GM18508 (cell line): ENCODE measurements around the gene MAGI3.

Experiments used
- ATAC-seq: cut with Tn5 transposase; IDR thresholded peaks from one replicate; pipeline ENCODE4 v1.9.1; 2021; ENCODE audit warnings: moderate number of reproducible peaks; ENCODE audit not compliant: insufficient read depth, unreplicated experiment

MAGI3 gene

DNA sequence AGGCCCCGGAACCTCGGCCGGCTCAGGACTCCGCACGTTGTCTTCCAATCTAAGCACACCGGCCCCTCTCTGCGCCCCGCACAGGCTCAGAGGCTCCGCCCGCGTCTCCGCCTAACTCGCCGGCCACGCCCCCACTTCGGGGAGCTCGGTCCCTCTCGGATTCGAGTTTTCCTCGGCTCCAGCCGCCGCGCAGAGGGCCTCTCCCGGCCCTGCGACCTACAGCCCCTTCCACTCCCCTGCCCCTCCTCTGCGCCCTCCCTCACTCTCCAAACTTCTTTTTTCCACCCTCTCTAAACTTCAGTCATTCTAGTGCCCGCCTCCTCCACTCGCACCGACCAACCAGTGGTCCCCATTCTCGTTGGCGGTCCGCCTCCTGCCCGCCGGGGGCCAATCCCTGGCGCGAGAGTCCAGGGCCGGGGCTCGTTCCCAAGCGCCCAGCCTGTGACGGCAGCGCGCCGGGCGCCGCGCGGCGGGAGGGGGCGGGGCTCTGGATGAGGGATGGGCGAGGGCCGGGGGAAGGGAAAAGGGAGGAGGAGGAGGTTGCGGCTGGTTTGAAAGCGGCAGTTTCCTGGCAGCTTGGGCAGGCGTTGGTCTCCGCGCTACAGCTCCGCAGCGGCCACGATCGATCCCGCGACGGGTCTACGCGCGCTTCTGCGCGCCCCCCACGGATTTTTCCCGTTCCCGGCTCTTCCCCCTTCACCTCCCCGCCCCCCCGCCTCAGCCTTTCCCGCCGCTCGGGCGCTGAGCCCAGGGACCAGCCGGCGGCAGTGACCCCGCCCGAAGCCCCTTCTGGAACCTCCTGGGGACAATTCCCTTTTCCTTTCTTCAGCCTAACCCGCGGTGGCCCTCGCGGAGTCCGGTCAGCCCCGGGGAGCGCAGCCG lies at the start of gene MAGI3:
Gene MAGI3 (plus strand): TSS at position 563 of the 882 bp plus-strand sequence. CDS start 519 bp downstream, outside the sequence.
- peak; percentile 94 for ATAC-seq

DNA sequence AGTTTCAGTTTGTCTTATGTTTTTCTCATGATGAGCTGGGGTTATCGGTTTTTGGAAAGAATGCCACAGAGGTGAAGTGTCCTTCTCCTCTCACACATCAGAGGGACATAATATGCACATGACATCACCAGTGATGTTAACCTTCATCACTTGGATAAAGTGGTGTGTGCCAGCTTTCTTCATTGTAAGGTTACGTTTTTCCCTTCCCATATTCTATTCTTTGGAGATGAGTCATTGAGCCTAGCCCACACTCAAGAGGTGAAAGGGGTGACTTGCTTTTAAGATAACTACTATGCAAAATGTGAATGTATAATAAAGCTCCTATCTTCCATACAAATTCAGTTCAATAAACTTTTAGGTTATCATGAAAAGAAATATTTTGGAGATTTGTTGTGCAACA lies 36.7 kb upstream of the MAGI3 start:
- ATAC-seq, result no peak

DNA sequence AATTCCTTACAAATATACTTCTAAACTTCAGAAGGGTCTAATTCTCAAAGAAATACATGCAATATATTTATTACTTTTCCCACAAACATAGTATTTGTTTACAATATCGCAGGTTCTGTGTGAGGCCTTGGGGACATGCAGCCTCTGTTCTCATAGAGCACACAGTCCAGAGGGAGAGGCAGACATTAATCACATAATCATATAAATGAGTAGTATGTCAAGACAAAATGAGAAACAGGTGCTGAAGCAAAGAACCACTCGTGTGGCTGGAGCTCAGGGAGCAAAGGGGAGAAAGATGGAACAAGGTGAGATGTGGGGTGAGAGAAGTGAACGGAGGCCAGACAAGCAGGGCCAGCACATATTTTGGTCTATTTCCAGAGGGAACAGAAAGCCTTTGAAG lies 26.4 kb upstream of the MAGI3 start:
- ATAC-seq, result no peak

DNA sequence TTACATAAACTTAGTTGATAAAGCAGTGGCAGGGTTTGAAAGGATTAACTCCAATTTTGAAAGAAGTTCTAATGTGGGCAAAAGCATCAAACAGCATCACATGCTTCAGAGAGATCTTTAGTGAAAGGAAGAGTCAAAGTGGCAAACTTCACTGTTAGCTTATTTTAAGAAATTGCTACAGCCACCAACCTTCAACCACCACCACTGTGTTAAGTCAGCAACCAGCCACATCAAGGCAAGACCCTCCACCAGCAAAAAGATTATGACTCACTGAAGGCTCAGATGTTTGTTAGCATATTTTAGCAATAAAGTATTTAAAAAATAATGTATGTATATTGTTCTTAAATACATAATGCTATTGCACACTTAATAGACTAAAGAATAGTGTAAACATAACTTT lies 21.3 kb upstream of the MAGI3 start:
- ATAC-seq, result no peak

DNA sequence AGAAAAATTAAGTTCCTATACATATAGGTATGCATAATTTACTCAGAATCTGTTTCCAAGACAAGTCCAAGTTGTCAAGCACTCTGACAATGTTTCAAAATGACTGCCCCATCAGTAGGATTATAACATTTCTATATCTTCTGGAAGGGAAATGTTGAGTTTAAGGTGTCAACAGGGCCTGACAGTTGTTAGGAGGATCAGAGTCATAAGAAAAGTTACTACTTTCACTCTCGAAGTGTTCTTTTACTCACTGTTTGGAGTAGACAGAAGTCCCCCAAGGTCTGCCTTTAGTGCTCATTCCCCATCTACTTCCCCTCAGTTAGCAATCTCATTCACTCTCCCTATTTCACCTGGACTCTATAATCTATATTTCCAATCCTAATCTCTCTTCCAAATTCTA lies 20.6 kb upstream of the MAGI3 start:
- ATAC-seq, result no peak

DNA sequence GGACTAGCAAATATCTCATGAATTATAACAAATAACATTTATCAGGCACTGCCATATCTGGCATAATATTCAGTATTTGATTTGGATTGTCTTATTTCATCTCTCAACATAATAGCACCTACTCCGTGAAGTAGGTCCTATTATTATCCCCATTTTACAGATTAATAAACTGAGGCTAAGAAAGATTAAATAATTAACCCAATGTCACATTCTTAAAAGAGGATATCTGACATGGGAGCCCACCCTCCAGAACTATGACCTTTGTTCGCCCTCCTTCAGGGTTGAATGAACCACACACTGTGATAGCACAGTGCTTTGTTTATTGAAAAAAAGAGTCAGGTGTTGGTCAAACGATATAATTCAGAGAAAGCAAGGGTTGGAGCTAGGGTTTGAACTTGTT lies 19.4 kb upstream of the MAGI3 start:
- ATAC-seq, result no peak

DNA sequence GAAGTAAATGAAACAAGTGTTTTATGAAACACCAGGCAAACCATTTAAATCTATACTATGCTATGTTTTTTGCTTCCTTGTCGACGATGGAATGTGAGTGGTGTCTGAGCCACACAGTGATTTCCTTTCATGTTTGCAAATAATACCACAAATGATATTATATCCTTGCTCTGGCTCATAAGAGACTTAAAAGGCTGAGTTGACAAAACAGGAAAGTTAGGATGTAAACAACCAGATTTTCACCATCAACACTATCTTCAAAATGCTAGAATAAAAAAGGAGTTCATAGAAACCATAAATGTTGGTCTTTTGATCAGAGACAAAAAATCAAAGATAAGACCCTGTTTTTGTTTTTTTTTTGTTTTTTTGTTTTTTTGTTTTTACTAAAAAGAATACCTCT lies 17.8 kb upstream of the MAGI3 start:
- ATAC-seq, result no peak

DNA sequence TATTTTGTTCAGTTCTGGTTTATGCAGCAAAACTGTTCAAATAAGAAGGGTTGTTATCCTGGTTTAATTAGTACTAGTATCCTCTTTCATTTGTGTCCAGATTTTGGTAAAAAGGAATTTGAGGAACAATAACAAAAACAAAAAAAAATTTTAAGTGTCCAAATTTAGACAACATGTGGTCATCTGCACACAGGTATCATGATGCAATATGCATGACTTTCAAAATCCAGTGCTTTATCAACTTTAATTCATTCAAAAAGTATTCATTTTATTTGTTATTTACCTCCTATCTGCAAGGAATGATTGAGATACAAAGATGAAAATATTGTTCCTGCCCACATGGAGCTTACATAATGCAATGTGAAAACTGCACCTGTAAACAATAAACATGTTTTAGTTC lies 16.7 kb upstream of the MAGI3 start:
- ATAC-seq, result no peak

DNA sequence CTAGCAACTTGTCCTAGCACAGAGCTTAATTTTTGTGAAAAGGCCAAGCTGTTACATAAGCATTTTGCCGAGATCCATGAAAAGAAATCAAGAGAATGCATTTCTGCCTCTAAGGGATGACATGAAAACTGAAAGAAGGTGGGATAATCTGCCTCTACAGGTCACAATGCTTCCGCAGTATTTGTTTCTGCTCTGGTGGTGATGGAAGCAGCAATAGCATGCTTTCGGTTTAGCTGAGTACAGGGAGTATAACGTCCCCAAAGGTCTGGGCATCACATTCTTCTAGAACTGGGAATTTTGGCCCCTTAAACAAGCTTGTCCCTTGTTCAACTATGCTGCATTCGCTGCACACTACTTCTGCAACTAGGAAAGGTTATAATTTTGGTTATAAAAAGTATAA lies 14.4 kb upstream of the MAGI3 start:
- no peak for ATAC-seq

DNA sequence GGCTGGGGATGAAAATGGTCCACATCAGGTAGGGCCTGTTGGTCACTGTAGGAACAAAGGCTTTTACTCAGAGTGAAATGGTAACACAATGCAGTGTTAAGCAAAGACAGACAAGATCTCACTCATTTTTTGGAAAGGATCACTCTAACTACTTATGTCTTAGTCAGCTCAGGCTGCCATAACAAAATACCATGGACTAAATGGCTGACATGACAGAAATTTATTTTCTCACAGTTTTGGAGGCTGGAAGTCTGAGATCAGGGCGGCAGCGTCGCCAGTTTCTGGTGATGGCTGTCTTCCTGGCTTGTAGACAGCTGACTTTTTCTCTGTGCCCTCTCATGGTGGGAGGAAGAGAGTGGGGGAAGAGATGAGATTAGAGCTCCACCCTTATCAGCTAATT lies 10.2 kb upstream of the MAGI3 start:
- ATAC-seq, result no peak

DNA sequence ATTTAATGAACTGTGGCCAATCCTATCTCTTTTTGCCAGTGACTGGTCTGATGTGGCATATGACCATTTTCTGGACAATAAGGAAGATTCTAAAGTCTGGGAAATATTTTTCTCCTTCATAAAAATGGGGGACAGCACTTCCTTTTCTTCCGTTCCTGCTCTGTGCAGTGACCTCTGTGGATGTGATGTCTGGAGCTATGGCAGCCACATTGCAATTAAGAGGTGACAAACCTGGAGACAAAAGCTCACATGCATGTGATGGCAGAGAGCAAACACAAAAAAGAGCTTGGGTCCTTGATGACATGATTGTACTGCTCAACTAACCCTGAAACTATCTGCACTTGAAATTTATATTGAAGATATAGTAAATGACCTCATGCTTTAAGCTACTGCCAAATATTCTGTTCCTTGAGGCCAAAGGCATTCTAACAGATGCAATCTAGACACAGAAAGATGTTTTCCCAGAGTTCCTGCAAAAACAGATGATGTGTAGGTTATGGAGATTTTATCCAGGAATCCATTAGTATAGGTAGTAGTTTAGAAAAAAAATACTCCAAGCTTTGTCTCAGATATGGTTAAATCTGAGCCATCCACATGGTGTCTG lies 2.2 kb upstream of the MAGI3 start:
- no peak for ATAC-seq

DNA sequence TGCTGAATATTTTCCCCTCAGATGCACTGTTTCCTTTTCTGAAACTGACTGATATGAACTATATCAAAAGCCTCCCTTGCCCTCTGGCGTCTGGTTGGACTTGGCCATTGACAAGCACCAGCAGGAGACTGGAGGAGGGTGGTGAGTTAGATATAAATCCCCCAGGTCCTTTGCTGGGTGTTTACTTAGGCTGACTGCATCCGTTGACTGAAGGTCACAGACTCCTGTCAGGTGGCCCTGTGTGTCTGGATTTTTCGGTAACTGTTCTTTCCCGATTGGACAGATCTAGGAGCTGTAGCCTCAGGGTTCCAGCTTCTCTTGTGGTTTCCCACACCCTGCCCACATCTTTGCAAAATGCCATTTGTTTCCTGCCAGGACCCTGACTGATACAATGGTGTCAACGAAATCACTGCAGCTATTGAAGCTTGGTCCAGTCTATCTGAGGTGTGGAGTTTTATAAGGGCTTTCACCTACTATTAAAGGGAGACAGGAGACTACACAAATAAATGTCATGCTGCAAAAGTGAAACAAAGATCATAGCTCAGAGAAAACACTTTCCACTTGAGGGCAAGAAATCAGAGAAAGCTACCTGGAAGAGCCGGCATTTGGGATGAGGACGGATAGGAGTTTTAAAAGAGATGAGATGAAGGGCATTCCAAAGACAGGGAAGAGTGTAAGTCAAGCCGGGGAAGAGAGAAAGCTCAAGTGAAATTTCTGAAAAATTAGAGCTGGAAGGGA lies 1.5 kb upstream of the MAGI3 start:
- no peak for ATAC-seq

DNA sequence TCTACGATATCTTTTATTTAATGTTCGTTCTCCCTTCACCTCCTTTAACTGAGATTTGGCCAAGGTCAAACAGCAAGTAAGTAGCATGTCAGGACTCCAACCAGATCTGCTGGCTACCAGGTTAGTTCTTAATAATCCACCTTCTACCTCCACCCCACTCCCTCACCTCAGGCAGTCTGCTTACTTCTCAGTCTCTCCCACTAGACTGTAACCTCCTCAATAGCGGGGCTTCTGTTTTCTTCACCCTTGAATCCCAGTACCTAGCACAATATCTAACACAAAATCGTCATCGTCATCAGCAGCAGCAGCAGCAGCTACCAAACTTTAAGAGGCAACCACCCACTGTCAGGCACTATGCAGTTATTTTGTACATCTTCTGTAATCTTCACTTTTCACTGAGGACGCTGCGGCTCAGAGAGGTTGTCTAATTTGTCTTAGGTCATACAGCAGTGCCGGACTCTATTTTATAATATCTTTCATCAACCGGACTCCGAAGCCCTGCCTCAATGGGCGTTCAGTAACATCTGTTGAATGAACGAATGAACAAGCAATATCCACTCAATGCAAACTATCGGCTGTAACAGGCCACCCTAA lies 859 bp upstream of the MAGI3 start:
- ATAC-seq, result no peak

DNA sequence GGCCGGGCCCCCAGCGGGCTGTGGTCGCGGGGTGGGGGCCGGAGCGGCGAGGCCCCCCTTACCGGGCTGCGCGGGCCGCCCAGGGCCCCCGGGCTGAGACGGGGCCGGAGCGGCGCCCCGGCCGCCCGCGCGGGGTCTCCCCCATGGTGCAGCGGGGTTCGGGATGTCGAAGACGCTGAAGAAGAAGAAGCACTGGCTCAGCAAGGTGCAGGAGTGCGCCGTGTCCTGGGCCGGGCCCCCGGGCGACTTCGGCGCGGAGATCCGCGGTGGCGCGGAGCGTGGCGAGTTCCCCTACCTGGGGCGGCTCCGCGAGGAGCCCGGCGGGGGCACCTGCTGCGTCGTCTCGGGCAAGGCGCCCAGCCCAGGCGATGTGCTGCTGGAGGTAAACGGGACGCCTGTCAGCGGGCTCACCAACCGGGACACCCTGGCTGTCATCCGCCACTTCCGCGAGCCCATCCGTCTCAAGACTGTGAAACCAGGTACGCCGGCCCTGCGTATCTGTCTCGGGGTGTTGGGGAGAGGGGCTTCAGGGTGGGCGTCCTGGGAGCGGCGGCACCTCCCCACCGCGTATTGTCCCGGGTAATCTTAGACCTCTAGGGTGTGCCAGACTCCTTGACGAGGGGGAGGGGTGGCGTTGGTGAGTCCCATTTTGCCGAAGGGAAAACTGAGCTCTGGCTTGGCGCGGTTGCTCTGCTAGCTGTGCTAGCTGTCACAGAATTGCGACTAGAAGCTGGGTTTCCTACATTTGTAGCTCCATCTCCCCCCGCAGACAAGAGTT lies 745 bp downstream of the MAGI3 start:
- ATAC-seq, result no peak

DNA sequence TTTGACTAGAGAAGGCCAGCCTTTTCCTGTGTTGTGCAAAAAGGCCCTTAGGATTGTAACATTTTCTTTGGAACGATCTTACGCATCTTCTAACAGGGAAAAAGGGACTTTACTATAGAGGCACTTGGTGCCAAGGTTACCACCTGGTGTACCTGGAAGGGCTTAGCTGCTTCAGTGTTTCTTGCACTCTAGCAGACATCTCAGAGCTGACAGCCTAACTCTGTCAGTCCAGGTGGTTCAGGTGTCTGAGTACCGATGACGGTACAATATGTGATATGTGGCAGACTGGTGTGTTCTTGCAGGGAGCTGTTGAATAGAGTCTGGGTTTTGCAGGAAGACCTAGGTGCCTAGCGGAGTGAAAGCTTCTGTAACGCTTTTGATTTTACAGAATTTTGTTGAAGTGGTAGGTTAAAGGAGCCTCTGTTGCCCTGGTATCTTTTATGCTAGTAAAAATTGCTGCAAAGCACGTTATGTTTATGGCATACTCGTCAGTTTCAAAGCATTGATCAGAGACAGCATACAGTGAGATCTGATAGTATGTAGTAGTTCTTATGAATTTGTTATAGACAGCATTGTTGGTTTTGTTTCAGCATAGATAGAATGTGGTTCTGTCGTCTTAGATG lies 1.4 kb downstream of the MAGI3 start:
- ATAC-seq, result no peak

DNA sequence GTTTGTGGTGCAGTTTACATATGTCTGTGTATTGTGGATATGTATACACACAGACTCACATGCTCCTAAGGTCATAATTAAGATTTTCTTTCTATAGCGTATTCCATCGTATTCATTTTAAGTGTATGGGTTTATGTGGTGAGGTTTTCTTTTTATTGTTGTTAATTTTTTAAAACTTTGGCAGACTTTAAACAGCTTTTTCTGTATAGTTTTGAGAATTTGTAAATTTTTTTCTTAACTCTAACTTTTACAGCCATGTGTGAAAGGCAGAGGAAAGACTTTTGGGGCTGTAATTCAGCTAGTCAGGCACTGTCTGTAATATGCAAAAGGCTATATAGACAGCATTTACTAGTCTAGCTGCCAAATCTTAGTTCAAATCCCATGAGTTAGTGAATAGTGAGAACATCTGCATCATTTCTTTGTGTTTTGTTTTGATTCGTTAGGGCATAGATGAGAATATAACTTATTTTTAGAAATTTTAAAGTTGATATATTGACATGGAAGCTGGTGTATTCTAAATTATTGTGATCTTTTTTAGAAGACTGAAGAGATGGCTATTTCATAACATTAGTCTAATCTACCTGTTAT lies 2.3 kb downstream of the MAGI3 start:
- no peak for ATAC-seq

DNA sequence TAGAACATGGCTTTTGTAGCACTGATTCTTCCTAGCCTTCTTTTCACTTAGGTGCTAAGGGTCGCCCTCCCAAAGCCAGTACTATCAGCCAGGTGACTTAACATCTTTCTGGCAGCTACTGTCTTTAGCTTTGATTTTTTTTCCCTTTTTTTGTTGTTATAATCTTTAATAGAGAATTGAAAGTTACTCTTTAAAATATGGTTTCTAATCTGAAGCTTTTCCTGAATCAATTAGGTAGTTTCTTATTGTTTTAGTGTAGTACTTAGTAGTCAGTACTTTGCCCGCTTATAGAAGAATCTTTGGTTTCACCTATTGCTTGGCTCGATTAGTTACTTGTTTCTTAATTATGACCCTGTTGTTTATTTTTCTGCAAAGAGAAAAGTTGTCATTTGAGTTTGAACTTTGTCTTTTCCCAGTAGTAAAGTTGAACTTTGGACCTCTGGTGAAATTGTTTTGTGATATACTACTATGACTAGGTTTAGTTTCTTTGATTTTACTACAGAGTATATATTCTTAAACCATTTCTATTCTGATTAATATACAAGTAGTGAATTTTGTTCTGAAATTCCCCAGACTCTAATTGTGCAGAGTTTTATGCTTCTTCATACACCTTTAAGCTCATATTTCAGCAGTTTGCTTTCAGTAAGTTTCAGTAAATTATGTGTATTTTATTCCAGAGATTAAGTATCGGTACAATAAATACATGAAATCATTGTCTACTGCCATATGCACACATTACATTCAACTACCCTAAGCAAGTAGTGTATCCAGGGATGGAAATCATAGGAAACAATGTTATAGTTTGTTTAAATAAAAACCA lies 3.9 kb downstream of the MAGI3 start:
- no peak for ATAC-seq

DNA sequence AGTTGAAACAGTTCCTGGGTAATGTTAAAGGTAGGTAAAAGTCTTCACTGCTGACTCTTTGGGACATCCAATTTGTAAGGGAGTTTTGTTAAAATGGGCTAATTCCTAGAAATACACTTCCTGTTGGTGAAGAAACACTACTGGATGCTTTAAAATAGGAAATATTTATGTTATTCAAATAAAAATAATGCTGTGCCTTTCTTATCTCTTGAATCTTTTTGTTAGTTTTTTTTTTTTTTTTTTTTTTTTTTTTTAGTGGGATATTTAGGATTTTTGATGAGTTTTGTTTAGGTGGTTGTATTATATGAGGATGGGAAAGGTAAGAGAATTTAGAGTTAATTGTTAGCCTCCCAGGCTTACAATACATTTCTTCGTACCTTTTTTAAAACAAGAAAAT lies 4.5 kb downstream of the MAGI3 start:
- ATAC-seq, result no peak

DNA sequence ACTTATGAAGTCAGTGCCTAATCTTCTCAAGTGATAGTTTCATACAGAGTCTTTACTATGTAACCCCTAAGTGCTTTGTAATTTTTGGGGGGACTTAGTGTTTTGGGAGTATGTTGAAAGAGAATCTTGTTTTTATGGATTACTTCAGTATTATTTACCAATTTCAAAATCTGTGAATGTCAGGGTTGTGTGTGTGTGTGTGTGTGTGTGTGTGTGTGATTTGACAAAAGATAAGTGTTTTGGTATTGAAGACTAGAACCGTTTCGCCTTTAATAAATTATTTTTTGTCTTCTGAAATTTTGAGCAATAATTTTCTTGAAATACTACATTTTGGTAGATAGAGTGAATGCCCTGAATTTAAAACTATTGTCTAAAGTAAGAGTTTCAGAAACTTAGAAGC lies 5.8 kb downstream of the MAGI3 start:
- ATAC-seq, result no peak
